Fibroblast of skin of right quadriceps (primary cell): ENCODE data around the gene KLF11.
A peak's percentile ranks its signal among the peaks of the same experiment; 100 is the strongest.

Experiments used
- DNase-seq: peaks from one replicate; pipeline ENCODE4 v3.0.0-alpha.2; 2013

Gene KLF11

GRCh38 chr2:10071176-10071575, 27.8 kb downstream of the KLF11 start:
- no peak for DNase-seq

- no peak for DNase-seq
These were observed 28.2 kb downstream of the KLF11 start for GRCh38 chr2:10071595-10071994.

- DNase-seq: peak; percentile 76
These were observed 29.5 kb downstream of the KLF11 start for GRCh38 chr2:10072656-10073480.

GRCh38 chr2:10073706-10074105, 30.4 kb downstream of the KLF11 start:
- DNase-seq: no peak

GRCh38 chr2:10075101-10075500, 31.8 kb downstream of the KLF11 start:
- DNase-seq: no peak

- no peak for DNase-seq
These were observed 32.3 kb downstream of the KLF11 start for GRCh38 chr2:10075571-10076209.

- DNase-seq: no peak
These were observed 33.2 kb downstream of the KLF11 start for GRCh38 chr2:10076511-10076910.

- no peak for DNase-seq
These were observed 33.7 kb downstream of the KLF11 start for GRCh38 chr2:10076988-10077527.

GRCh38 chr2:10078001-10078400, 34.7 kb downstream of the KLF11 start:
- no peak for DNase-seq

- DNase-seq: no peak
These were observed 35.4 kb downstream of the KLF11 start for GRCh38 chr2:10078704-10079265.

- DNase-seq: peak; percentile 55
These were observed 36.0 kb downstream of the KLF11 start for GRCh38 chr2:10079266-10079869.

- no peak for DNase-seq
These were observed 36.7 kb downstream of the KLF11 start, which contains the start of gene CYS1 for GRCh38 chr2:10079870-10080535. CYS1 (minus strand) TSS chr2:10080411; CDS start chr2:10080223, 188 bp downstream.

GRCh38 chr2:10080536-10081304, 37.4 kb downstream of the KLF11 start:
- no peak for DNase-seq

GRCh38 chr2:10083046-10083445, 39.7 kb downstream of the KLF11 start:
- DNase-seq: no peak

GRCh38 chr2:10083692-10084211, 40.4 kb downstream of the KLF11 start:
- DNase-seq: no peak

- no peak for DNase-seq
These were observed 41.0 kb downstream of the KLF11 start for GRCh38 chr2:10084223-10084865.

GRCh38 chr2:10085043-10085667, 41.8 kb downstream of the KLF11 start:
- DNase-seq: no peak

GRCh38 chr2:10085668-10086059, 42.3 kb downstream of the KLF11 start:
- no peak for DNase-seq

- no peak for DNase-seq
These were observed 43.6 kb downstream of the KLF11 start for GRCh38 chr2:10086950-10087349.

GRCh38 chr2:10087360-10087759, 44.0 kb downstream of the KLF11 start:
- DNase-seq: no peak
